GM21529 (cell line): ENCODE measurements around the gene ITPR3.
A peak's percentile ranks its signal among the peaks of the same experiment; 100 is the strongest.

Experiments used
- ATAC-seq: cut with Tn5 transposase; IDR thresholded peaks from one replicate; pipeline ENCODE4 v1.9.1; 2021; ENCODE audit not compliant: unreplicated experiment

The ITPR3 gene

DNA sequence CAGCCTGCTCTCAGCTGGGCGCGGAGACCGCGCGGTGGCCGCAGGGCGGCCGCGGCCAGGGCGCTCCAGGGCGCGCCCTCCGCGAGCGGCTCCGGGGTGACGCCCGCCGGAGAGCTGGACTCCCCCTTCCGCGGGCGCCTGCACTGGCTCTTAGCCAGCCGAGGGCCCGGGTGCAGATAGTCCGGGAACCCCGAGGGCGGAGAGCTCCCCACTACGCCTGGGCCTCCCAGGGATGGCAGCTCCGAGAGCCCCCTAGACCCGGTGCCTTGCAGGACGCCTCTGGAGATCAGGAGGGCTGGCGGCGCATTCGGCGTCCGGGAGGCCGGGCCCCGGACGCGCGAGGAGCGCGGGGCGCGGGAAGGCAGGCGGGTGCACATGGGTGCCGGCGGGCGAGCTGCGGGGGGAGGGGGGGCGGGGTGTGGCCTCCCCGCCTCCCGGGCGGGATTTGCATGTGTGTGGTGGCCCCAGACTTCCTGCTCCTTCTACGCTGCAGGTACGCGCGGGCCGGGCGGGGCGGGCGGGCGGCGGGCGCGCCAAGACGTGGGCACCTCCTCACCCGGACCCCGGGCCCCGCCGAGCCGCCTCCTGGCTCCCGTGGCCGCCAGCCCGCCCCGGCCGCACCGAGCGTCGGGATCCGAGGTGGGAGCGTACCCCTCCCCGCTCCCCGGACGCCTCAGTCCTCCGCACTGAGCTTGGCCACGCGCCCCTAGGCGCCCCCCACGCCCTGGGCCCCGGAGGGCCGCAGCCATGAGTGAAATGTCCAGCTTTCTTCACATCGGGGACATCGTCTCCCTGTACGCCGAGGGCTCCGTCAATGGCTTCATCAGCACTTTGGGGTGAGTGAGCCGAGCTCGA, at the start of gene ITPR3:
ITPR3 (plus strand) TSS at position 467 of the 855 bp plus-strand sequence; CDS start at position 748, 281 bp downstream.
- peak; percentile 79 for ATAC-seq

GRCh38 chr6:33571637-33572316, 49.3 kb upstream of the ITPR3 start:
- no peak for ATAC-seq

DNA sequence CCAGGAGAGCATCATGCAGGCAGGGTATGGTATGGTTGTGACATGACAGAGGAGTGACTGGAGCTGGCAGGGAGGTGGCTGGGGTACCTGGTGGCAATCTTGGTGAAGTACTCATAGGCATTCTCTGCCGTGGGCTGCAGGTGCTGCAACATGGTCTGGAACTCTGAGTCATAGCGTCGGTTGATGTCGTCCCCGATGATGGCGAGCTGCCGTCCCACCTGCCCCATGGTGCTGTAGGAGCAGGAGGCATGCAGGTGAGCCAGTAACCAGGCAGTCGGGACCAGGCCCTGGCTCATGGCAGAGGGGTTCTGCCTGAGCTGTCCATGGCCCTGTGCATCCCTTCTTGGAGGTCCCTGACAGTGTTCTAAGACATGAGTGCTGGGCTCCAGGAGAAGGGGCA, 45.9 kb upstream of the ITPR3 start:
- no peak for ATAC-seq

GRCh38 chr6:33576668-33577067, 44.5 kb upstream of the ITPR3 start:
- no peak for ATAC-seq

DNA sequence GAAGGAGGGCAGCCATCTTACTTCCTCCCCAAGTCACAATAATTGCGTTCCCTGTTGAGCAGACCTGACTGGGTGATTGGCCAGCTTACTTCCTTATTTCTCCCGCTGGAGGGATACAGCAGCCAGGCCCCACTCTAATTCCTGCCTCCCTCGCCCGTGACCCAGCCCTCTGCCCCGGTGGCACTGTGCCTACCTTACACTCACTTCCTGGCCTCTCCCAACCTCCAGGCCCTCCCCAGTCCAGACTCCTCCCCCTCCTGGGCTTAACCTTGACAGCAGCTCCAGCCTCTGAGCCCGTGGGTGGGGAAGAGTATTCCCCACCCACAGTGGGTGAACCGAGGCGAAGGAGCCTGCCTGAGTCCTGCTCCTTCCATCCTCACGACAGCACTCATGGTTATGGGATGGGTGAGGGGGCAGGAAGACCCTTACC, 44.0 kb upstream of the ITPR3 start:
- no peak for ATAC-seq

DNA sequence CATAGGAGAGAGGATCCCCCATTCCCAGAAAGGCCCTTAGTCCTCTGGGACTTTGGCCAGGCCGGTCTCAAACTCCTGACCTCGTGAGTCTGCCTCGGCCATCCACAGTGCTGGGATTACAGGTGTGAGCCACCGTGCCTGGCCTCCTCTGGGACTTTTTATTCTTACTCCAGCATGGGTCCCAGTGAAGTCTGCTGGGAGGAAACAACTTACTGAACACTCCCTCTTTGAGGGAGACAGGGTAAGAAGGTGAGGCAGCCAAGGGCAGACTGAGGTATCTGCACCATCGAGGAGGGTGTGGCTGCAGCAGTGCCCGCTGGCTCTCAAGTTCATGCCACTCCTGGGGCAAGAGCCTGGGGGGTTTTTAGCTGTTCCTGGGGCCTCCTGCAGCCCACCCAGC, 43.4 kb upstream of the ITPR3 start:
- ATAC-seq: no peak

DNA sequence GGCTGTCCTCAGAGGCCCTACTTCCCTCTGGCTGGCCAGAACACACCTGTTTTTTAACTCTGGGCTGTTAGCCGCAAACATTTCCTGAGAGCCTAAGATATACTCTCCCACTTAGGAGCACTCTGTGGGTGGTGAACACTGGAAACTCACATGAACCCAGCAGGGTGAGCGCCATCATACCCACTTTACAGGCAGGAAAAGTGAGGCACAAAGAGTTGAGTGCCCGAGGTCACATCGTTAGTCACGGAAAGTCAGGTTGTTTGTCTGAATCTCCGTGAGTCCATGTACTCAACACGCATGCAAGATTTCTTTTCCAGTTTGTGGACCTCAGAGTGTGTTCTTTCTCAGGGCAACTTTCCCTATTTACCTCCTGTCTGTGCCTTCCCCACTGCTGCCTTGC, 43.0 kb upstream of the ITPR3 start:
- ATAC-seq: no peak

DNA sequence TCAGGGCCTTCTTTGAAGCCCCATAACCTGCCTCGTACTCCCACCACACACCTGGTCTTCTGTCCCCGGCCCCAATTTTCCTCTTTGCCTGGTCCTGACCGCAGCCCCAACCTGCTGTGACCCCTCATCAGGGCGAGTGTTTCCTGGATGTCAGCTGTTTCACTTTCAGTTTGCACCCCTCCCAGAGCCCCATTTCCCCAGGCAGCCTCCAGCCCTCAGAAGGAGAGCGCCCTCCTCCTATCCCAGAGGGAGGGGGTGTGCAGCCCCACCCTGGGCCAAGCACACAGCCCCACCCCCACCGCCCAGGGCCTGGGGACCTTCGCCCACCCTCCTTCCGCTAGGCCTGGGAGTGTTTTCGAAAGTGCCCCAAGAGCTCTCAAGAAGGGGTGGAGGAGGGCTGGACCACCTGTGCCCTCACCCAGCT, 42.5 kb upstream of the ITPR3 start:
- ATAC-seq: no peak

DNA sequence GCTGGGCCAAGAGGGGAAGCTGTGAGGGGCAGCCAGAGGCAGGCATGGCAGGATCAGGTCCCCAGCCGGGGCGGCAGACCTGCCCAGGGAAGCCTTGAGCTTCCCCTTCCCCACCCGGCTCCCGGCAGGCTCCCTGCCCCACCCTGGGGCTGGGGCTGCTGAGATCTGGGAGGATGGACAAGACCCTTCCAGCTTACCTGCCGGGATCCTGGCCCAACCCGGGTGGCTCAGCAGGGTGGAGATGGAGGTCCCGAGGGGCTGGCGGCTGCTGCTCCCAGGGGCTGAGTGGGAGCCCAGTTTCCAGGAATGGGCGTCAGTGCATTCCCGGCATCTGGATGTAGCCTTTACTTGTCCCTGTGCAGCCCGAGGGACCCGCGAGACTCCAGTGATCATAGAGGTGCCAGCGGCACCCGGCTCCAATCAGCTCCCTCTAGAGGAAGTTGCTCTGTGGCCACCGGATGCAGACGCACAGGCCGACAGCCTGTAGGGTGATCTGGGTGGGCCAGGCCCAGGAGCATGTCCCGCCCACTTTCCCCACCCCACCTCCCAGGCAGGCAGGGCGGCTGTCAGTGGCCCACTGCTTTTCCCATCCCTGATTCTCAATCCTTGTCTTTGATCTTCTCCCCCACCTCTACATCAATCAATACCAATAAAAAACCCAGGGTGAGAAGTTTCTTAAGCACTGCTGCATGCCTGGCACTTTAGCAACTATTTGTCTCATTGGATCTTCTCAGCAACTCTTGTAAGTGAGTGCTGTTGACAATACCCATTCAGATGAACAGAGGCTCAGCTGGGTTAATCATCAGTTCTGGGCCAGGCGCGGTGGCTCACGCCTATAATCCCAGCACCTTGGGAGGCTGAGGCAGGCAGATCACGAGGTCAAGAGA, 41.1 kb upstream of the ITPR3 start, which contains the start of gene BAK1:
BAK1 (minus strand) TSS at position 449 of the 887 bp plus-strand sequence. CDS start 2,672 bp downstream, outside the sequence.
- ATAC-seq: peak; percentile 84

DNA sequence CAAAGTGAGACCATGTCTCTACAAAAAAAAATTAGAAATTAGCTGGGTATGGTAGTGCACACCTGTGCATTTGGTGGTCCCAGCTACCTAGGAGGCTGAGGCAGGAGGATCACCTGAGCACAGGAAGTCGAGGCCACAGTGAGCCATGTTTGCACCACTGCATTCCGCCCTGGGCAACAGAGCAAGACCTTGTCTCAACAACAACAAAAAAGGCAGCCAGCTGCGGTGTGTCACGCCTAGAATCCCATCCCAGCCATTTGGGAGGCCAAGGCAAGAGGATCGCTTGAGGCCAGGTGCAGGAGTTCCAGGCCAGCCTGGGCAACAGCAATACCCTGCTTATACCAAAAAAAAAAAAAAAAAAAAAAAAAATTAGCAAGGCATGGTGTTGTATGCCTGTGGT, 39.9 kb upstream of the ITPR3 start:
- no peak for ATAC-seq

DNA sequence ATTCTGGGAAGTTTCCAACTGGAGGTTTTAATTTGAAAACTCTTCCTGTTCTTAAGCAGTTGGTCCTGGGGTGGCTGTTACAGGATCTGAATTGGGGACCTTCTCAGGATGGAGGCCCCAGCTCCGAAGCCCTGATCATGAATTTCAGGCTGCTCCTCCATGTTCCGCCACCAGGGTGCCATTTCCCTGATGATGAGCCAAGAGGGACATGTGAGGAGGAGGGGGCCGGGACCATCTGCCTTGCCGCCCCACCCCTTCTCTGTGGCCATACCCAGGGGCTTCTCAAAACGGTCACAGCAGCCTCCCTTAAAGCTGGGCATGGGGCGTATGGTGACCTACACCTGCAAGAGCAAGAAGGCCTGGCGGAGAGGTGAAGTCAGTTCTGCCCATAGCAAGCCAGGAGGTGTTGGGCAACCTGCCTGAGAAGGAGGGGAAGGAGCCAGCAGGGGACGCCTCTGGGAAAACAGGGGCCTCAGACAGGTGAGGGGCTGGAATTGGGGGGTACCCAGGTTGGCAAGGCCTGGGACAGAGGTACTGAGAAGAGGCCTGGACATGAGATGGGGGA, 37.4 kb upstream of the ITPR3 start:
- ATAC-seq: no peak

DNA sequence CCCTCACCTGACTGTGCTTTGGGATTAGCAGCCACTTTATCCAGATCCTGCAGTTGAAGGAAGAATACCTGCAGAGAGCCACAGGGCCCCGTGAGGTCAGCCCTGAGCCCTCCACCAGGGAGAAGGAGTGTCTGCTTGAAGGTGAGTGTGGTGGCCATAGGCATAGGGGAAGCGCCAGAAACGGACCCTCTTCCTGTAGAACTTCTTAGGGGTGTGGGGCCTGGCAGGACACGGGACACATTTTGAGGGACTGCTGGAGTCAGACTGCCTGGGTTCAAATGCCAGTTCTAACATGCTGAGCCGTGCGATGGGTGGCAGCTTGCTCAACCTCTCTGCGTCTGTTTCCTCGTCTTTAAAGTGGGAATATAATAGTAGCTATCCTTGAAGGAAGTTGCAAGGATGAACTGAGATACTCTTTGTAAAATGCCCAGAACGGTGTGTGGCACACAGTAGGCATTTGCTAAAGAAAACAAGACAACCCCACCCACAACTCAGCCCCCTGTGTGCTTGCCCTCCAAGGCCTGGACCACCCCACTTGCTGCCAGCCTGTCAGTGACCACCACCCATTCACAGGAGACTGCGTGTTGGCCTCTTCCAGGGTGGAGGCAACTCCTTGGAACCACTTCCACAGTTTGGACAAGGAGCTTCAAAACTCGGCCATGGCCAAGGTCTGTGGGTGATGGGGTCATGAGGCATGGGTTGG, 36.3 kb upstream of the ITPR3 start:
- no peak for ATAC-seq

DNA sequence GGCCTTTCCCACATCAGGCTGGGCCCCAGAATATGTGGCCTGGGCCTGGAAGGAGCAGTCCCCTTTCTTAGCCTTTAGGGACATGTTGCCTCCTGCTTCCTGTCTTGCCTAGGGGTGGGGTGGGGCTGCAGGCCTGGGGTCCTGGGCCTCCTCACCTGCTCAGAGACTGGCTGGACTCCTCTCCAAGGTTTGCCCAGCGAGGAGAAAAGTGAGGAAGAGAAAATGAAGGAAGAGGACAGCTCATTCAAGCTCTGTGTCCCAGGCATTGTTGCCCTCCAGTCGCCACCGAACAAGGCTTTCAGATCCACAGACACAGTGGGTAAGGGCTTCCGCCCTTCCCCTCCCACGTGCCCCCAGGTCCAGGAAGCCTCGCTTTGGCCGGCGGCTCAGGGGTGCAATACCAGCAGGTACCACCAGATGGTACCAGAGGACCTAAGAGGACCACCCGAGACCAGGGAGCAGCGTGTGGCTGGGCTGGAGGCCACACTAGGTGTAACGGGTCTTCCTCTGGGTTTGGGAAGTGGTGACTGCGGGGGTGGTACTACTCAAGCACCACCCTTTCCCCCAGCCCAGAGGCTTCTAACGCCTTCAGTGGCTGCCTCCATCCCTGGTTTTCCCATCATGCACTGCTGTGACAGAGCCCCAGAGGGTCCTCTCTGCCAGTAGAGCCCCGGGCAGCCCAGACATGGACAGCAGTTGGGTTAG, 35.6 kb upstream of the ITPR3 start:
- peak; percentile 40 for ATAC-seq

DNA sequence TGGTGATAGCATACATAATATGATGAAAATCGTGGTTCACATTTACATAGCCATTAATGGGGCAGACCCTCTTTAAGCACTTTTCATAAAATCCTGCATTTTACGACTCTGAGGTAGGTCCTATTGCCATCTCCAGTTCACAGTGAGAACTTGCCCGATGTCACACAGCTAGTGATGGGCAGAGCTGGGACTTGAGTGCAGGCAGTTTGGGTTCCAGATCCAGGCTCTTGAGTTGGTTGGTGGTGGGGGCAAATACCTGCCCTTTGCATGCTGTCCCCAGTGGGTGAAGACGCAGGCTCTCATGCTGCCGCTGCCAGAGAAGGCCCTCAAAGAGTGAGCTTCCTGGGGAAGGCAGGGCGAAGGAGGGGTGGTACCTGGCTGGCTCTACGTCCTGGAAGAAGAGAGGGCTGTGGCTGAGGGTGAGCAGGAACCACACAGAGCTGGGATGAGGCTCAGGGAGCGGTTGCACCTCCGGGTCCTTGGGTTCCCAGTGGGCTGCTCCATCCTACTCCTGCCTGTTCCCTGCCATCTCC, 34.9 kb upstream of the ITPR3 start:
- ATAC-seq: no peak

DNA sequence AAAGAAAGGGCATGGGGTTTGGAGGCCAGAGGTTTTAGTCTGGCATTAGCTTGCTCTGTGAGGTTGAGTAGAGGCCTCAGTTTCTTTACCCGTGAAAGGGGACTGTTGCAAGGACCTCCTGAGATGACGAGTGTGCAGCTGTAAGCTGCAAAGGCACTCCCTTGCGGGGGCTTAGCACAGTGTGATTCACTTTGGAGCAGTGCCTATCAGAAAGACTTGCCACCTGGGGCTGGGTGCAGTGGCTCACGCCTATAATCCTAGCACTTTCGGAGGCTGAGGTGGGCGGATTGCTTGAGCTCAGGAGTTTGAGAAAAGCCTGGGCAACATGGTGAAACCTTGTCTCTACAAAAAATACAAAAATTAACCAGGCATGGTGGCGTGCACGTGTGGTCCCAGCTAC, 33.6 kb upstream of the ITPR3 start:
- no peak for ATAC-seq

- ATAC-seq: no peak
These were observed 32.2 kb upstream of the ITPR3 start for GRCh38 chr6:33588894-33589293.

DNA sequence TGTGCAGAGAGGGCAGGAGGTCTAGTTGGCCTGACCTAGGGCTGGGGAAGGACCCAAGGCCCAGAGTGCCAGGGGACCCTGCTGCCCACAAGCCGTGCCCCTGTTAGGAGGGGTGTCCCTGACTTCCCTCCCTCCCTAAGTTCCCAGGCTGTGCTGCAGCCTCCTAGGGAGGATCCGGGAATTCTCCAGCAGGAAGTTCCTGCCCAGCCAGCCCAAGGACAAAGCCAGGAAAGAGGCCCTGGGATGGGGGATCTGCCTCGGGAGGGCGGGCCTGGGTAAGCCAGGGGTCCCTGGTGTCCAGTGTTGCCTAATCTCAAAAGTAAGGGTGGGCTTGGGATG, 31.8 kb upstream of the ITPR3 start:
- no peak for ATAC-seq

DNA sequence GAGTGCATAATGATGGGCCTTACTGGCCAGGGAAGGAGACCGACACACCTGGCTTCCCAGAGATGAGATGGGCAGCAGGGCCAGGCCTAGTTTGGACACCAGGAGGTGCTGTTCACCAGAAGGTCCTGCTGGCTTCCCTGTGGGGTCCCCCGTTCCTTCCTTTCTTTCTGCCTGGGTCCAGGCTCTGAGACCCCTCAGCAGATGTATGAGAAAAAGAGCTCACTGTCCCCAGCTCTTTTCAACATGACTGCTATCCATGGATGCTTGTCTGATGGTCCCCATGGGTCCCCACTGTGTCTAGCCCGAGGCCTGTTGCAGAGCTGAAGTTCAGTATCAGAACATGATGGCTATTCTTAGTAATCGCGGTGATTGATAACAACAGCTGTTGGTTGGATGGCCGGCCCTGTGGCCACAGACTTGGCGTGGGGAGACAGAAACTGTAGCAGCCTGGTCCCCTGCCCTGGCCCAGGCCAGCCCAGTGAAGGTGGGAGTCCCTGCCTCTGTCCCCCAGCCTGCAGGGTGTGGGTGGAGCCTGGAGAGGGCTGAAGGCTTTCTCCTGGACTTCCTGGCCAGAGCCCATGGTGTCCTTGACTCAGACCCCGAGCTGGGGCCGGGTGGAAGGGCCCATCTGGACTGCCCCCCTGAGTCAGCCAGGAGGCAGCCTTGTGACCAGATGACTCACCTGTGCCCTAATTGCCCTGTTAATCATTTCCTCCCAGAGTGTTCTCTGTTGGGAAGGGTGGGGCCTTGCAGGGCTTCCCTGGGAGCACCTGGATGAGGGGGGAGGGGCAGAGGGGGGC, 31.2 kb upstream of the ITPR3 start:
- ATAC-seq: no peak
